ENCODE results near the gene SCARF2. TPM values are rescaled to one million over a fixed set of nuclear protein-coding genes. Genes with fewer than 3 reads are reported as not detected.
A peak's percentile ranks its signal among the peaks of the same experiment; 100 is the strongest.
"Not testable (repeated sequence)": the region's sequence is repeated elsewhere in the genome, so short reads cannot be mapped to it uniquely, and the experiment has no call there.

The SCARF2 gene
- total and polyA plus RNA-seq, 12 donors: 1.8 to 5.3 (median 3.3) TPM

DNA sequence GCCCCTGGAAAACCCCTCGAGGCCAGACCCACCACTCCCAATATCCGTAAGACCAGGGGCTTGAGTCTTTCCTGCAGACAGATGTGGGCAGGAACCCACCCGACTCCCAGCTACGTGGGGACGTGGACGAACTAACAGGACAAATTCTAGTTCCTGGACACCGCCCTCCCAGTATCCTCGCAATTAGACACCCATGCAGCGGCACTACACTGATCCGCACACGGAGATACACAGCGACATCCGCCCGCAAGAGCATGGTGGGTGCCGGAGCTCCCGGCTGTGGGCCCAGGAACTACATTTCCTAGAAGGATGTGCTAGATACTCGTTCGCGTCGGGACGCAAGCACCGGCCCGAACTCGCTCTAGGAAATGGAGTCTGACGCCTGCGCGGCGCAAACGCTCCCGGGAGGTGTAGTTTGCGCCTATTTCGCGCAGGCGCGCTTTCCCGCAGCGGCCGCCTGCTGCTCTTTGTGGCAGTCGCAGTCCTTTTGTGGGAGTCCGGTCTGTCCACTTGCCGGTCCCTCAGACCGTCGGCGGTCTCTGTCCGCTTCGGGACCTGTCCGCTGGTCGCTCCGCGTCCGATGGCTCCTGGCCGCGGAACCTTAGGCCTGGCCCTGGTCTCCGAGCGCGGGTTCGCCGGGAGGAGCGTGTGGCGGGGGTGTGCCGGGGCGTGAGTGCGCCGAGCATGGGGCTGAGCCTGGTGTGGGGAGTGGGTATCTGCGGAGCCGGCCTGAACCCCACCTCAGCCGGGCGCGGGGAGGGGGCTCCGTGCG, 43.7 kb downstream of the SCARF2 start, which contains the start of gene ZNF74:
TSS of gene ZNF74 (plus strand) at position 447 of the 772 bp plus-strand sequence. CDS start 478 bp downstream, outside the sequence.
- H3K4me1 ChIP-seq: peaks cover 5 to 32% (median 20%) of the 10 kb centered on the region in 9 donors
- H3K27me3 ChIP-seq: no peaks in the 10 kb centered on the region
- peak; percentile 94 to 99 (median 98) for ATAC-seq
- H3K36me3 ChIP-seq: no peaks in the 10 kb centered on the region
- H3K27ac ChIP-seq: peak within 1 kb of the TSS; percentile 4 to 88 (median 68)
- H3K4me3 ChIP-seq: peak within 1 kb of the TSS; percentile 67 to 93 (median 79)
- WGBS, 2 donors: 1 to 2% methylated on average over 64 to 71 of the region's 71 CpGs
- TF ChIP-seq, protein P1, sequence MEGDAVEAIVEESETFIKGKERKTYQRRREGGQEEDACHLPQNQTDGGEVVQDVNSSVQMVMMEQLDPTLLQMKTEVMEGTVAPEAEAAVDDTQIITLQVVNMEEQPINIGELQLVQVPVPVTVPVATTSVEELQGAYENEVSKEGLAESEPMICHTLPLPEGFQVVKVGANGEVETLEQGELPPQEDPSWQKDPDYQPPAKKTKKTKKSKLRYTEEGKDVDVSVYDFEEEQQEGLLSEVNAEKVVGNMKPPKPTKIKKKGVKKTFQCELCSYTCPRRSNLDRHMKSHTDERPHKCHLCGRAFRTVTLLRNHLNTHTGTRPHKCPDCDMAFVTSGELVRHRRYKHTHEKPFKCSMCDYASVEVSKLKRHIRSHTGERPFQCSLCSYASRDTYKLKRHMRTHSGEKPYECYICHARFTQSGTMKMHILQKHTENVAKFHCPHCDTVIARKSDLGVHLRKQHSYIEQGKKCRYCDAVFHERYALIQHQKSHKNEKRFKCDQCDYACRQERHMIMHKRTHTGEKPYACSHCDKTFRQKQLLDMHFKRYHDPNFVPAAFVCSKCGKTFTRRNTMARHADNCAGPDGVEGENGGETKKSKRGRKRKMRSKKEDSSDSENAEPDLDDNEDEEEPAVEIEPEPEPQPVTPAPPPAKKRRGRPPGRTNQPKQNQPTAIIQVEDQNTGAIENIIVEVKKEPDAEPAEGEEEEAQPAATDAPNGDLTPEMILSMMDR (IDR thresholded peaks at IDR 0.05): peak in 1 of 9 donors; percentile 17
- peaks cover 0 to 7% (median 0%) of the 10 kb centered on the region in 11 donors for H3K9me3 ChIP-seq
- peak; percentile 90 to 92 for DNase-seq
- intact Hi-C loops (cut with DNase I): loop anchor here in 2 of 10 donors (5.0 to 10.0 kb wide), 2 partner anchors 72 to 79 kb away; partner anchors contain the start of gene DGCR6L (in 1 of the 2)

DNA sequence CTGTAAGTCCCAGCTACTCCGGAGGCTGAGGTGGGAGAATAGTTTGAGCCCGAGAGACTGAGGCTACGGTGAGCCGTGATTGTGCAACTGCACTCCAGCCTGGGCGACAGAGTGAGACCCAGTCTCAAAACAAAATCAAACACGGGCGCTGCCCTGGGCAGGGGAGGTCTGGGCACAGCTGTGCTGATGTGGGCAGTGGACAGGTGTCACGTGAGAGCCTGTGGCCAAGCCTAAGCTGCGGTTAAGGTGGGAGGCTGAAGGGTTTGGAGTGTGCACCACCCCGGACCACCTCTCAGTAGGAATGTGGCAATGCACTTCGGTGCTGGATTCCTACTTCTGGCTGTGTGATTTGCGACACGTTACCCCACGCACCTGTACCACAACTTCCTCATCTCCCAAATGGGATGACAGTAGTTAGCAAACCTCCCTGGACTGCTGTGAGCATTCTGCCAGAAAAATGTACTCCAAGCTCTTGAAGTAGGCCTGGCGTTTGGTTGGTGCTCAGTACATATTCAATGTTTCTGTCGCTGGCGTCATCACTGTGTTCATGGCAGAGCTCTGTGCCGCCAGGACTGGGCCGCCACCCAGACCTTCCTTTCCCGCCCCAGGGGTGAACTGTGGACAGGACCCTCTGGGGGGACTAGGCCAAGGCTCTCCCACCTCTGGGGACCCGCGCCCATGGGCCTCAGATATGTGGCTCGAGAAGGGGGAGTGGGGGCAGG, 44.5 kb downstream of the SCARF2 start:
- intact Hi-C loops (cut with DNase I): loop anchor here in 2 of 10 donors (5.0 to 10.0 kb wide), 2 partner anchors 71 to 78 kb away; partner anchors contain the start of gene DGCR6L (in 1 of the 2)
- peak in 6 of 8 donors; percentile 1 to 39 (median 10) for ATAC-seq
- DNase-seq: peak in 1 of 2 donors; percentile 17
- peak overlapping the region; percentile 4 to 88 (median 68) for H3K27ac ChIP-seq
- peaks cover 5 to 32% (median 20%) of the 10 kb centered on the region in 9 donors for H3K4me1 ChIP-seq
- peak overlapping the region; percentile 67 to 93 (median 79) for H3K4me3 ChIP-seq
- peaks cover 0 to 7% (median 0%) of the 10 kb centered on the region in 11 donors for H3K9me3 ChIP-seq
- H3K27me3 ChIP-seq: no peaks in the 10 kb centered on the region
- no peaks in the 10 kb centered on the region for H3K36me3 ChIP-seq
- 95 to 96% methylated on average over 23 of the region's 23 CpGs for WGBS, 2 donors
- TF ChIP-seq, protein P1 (IDR thresholded peaks at IDR 0.05): no peak

DNA sequence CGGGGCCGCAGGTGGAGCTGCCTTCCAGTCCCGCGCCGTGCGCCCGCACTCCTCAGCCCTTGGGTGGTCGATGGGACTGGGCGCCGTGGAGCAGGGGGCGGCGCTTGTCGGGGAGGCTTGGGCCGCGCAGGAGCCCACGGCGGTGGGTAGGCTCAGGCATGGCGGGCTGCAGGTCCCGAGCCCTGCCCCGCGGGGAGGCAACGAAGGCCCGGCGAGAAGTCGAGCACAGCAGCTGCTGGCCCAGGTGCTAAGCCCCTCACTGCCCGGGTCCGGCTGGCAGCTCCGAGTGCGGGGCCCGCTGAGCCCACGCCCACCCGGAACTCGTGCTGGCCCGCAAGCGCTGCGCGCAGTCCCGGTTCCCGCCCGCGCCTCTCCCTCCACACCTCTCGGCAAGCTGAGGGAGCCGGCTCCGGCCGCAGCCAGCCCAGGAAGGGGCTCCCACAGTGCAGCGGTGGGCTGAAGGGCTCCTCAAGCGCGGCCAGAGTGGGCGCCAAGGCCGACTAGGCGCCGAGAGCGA, 45.2 kb downstream of the SCARF2 start:
- not testable (repeated sequence) for H3K27ac ChIP-seq, H3K9me3 ChIP-seq, H3K36me3 ChIP-seq, ATAC-seq, H3K4me3 ChIP-seq, H3K27me3 ChIP-seq
- intact Hi-C loops (cut with DNase I): loop anchor here in 2 of 10 donors (5.0 to 10.0 kb wide), 2 partner anchors 70 to 78 kb away; partner anchors contain the start of gene DGCR6L (in 1 of the 2)
- peak in 1 of 2 donors; percentile 17 for DNase-seq
- H3K4me1 ChIP-seq: peaks cover 5 to 32% (median 20%) of the 10 kb centered on the region in 9 donors
- WGBS, 2 donors: 96 to 97% methylated on average over 47 to 53 of the region's 53 CpGs

DNA sequence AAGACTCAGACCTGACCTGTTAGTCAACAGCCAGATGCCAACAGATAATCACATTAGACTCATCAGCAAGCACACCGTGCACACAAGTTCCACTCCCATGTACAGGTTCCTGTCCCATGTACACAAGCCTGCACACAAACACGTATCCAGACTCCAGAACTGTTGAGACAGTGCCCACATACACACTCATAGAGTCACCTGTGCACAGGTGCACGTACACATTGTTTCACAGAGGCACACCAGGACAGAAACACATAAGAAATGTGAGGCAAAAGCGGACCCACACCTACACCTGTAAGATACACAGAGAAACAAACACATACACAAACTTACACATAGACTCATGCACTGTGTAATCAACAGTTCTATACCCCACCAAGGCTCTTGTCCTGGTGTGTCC, 46.4 kb downstream of the SCARF2 start:
- Histone ChIP-seq H3K4me1 (peaks cover 5 to 26% (median 16%) of the 10 kb centered on the region in 9 donors), H3K27ac (no peak overlapping the region), H3K4me3 (no peak overlapping the region), H3K9me3 (peaks cover 0 to 7% (median 0%) of the 10 kb centered on the region in 11 donors), H3K36me3 (no peaks in the 10 kb centered on the region), H3K27me3 (peaks cover 0 to 8% (median 6%) of the 10 kb centered on the region in 7 donors)
- no peak for ATAC-seq
- TF ChIP-seq, protein P1 (IDR thresholded peaks at IDR 0.05): no peak
- intact Hi-C loops (cut with DNase I): loop anchor here in 2 of 10 donors (5.0 to 10.0 kb wide), 2 partner anchors 69 to 76 kb away; partner anchors contain the start of gene DGCR6L (in 1 of the 2)
- 89 to 91% methylated on average over 4 of the region's 4 CpGs for WGBS, 2 donors
- no peak for DNase-seq

All from heart right ventricle (tissue), 16 donors.